Progenitor cell of endocrine pancreas (in vitro differentiated cells): Measurements from ENCODE around the gene GPR37. TPM values are rescaled to one million over a fixed set of nuclear protein-coding genes. Genes with fewer than 3 reads are reported as not detected.

Source experiments
- DNase-seq: peaks from one replicate; pipeline ENCODE4 v3.0.0; 2021; ENCODE audit warnings: low spot score; ENCODE audit not compliant: unreplicated experiment
- H3K27ac Mint-ChIP-seq: 2 replicates; pipeline ENCODE4 v1.8.0; 2021; ENCODE audit warnings: mild to moderate bottlenecking, moderate library complexity, mixed read lengths
- H3K27me3 Mint-ChIP-seq: 2 replicates; pipeline ENCODE4 v1.8.0; 2021; ENCODE audit warnings: mixed read lengths
- H3K36me3 Mint-ChIP-seq: 2 replicates; pipeline ENCODE4 v1.8.0; 2022; ENCODE audit warnings: mixed read lengths; ENCODE audit not compliant: insufficient read depth
- H3K4me1 Mint-ChIP-seq: 2 replicates; pipeline ENCODE4 v1.8.0; 2021; ENCODE audit warnings: low read depth, mixed read lengths
- H3K4me3 Mint-ChIP-seq: 2 replicates; pipeline ENCODE4 v1.8.0; 2021; ENCODE audit warnings: low read depth, mild to moderate bottlenecking, moderate library complexity, mixed read lengths
- H3K9me3 Mint-ChIP-seq: 2 replicates; pipeline ENCODE4 v1.8.0; 2021; ENCODE audit warnings: low read depth, mixed read lengths
- total RNA-seq: library from RNA; stranded (reverse); gene quantifications from 2 replicates; pipeline ENCODE4 v1.2.1, GENCODE V29; 2021
- TF ChIP-seq, protein P1 (sequence below): fragments of 200-600 bp; sonication (generic); IDR thresholded peaks from one replicate; pipeline ENCODE4 v1.5.0; 2021; ENCODE audit warnings: antibody characterized with exemption, mild to moderate bottlenecking; ENCODE audit not compliant: unreplicated experiment

Gene GPR37
- total RNA-seq, 1 donor from 2014 or later = 6.6 TPM

DNA sequence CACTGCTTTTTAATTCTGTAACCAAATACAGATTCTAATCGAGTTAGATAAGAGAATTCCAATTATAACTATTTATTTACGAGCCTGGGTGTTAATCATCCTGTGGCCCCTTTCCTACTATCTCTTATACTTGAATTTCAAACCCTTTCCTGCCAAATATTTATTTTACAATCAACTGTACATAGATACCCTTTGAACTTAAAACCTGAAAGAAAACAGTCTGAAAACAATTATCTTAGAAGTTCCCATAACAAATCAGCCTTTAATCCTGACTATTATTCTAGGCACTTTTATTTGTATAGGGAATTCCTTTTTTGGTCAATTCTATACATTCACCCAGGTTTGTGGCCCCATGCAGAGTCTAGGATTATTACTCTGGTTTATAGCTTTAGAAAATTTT is 10.6 kb upstream of the GPR37 start:
- Mint-ChIP-seq H3K4me1 (peaks cover 8% of the 10 kb centered on the region), H3K4me3 (no peak overlapping the region), H3K36me3 (no peaks in the 10 kb centered on the region), H3K27me3 (peaks cover 3% of the 10 kb centered on the region), H3K9me3 (no peaks in the 10 kb centered on the region), H3K27ac (no peak overlapping the region)
- DNase-seq = no peak
- TF ChIP-seq, protein P1, sequence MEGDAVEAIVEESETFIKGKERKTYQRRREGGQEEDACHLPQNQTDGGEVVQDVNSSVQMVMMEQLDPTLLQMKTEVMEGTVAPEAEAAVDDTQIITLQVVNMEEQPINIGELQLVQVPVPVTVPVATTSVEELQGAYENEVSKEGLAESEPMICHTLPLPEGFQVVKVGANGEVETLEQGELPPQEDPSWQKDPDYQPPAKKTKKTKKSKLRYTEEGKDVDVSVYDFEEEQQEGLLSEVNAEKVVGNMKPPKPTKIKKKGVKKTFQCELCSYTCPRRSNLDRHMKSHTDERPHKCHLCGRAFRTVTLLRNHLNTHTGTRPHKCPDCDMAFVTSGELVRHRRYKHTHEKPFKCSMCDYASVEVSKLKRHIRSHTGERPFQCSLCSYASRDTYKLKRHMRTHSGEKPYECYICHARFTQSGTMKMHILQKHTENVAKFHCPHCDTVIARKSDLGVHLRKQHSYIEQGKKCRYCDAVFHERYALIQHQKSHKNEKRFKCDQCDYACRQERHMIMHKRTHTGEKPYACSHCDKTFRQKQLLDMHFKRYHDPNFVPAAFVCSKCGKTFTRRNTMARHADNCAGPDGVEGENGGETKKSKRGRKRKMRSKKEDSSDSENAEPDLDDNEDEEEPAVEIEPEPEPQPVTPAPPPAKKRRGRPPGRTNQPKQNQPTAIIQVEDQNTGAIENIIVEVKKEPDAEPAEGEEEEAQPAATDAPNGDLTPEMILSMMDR = no peak

GRCh38 chr7:124775422-124775821 is 9.8 kb upstream of the GPR37 start:
- Mint-ChIP-seq H3K36me3 (no peaks in the 10 kb centered on the region), H3K4me1 (peaks cover 8% of the 10 kb centered on the region), H3K9me3 (no peaks in the 10 kb centered on the region), H3K27ac (no peak overlapping the region), H3K27me3 (peaks cover 3% of the 10 kb centered on the region), H3K4me3 (no peak overlapping the region)
- no peak for DNase-seq
- TF ChIP-seq, protein P1 = no peak

DNA sequence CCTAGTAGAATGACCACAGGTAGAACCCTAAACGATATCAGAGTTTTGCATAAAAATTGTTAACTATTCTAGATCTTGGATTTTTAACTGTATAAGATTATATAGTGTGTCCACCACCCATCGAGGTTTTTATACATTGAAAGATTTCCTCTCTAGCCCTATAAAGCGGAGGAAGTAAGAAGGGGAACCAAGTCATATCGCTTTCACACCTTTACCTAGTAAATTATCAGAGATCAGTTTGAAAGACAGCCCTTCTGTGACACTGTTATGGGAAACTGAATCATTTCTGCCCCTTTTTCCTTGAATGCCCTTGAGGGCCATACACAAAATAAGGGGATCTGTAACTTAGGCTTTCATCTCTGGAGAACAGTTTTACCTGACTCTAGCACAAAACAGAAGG is 8.3 kb upstream of the GPR37 start:
- no peaks in the 10 kb centered on the region for H3K36me3 Mint-ChIP-seq
- TF ChIP-seq, protein P1 = no peak
- no peak for DNase-seq
- peaks cover 3% of the 10 kb centered on the region for H3K27me3 Mint-ChIP-seq
- no peaks in the 10 kb centered on the region for H3K9me3 Mint-ChIP-seq
- H3K4me1 Mint-ChIP-seq = peaks cover 8% of the 10 kb centered on the region
- H3K27ac Mint-ChIP-seq = no peak overlapping the region
- no peak overlapping the region for H3K4me3 Mint-ChIP-seq

GRCh38 chr7:124773339-124773738 is 7.7 kb upstream of the GPR37 start:
- Mint-ChIP-seq H3K27ac (no peak overlapping the region), H3K36me3 (no peaks in the 10 kb centered on the region), H3K9me3 (no peaks in the 10 kb centered on the region), H3K27me3 (peaks cover 3% of the 10 kb centered on the region), H3K4me3 (no peak overlapping the region), H3K4me1 (peaks cover 8% of the 10 kb centered on the region)
- TF ChIP-seq, protein P1 = no peak
- no peak for DNase-seq

- H3K4me1 Mint-ChIP-seq = peaks cover 9% of the 10 kb centered on the region
- DNase-seq = no peak
- H3K27me3 Mint-ChIP-seq = peaks cover 10% of the 10 kb centered on the region
- no peaks in the 10 kb centered on the region for H3K36me3 Mint-ChIP-seq
- H3K9me3 Mint-ChIP-seq = no peaks in the 10 kb centered on the region
- TF ChIP-seq, protein P1 = no peak
- H3K27ac Mint-ChIP-seq = no peak overlapping the region
- no peak overlapping the region for H3K4me3 Mint-ChIP-seq
These were observed 3.5 kb upstream of the GPR37 start for GRCh38 chr7:124769136-124769535.
